HepG2 (cell line): ENCODE data around the gene CYP11A1. TPM values are rescaled to one million over a fixed set of nuclear protein-coding genes. Genes with fewer than 3 reads are reported as not detected.

Experiments used
- ATAC-seq: fragments of 200-7000 bp; cut with Tn5 transposase; 3 replicates; pipeline ENCODE4 v1.9.1; 2020; ENCODE audit warnings: mild to moderate bottlenecking, moderate library complexity
- BruUV-seq: library from RNA; stranded (reverse); fragments of 400-500 nt; replicated peaks from 2 replicates; lab custom pipeline; 2021; lab: Mats Ljungman, UMichigan
- CTCF ChIA-PET: fragments of 300-600 bp; formaldehyde crosslinking; extraction: SDS; loops from one replicate; lab custom pipeline; 2021; ENCODE audit warnings: low total read pairs, inconsistent platforms, low intra/inter-chr PET ratio; lab: Yijun Ruan, JAX
- POLR2A ChIA-PET: fragments of 350-600 bp; sonication (Branson Sonifier 250); formaldehyde crosslinking; loops from one replicate; lab custom pipeline; 2020; ENCODE audit warnings: antibody characterized with exemption, inconsistent platforms; lab: Yijun Ruan, JAX
- DNase-seq: peaks from one replicate; pipeline ENCODE4 v3.0.0-alpha.2; 2015; ENCODE audit warnings: low spot score
- FAIRE-seq: peaks from 3 replicates; lab custom pipeline; 2011; peaks lifted over from hg19 to GRCh38; lab: Jason Lieb, UNC
- H2AFZ ChIP-seq: one replicate; pipeline ENCODE4 v1.6.1; 2011; ENCODE audit warnings: low read length, inconsistent platforms
- H3K27ac ChIP-seq: fragments of 300-600 bp; 3 replicates; pipeline ENCODE4 v1.8.0; 2011; ENCODE audit warnings: mixed run types, mild to moderate bottlenecking, mixed read lengths, low read length, inconsistent platforms; ENCODE audit not compliant: insufficient read depth; ENCODE audit errors: extremely low read length
- H3K27me3 ChIP-seq, 2 experiments: fragments of 200-600 bp in 1 of 2; 2 replicates in 1 of 2; 3 replicates in 1 of 2; pipeline versions ENCODE4 v1.6.0 to v1.8.0; 2011; ENCODE audit warnings: low read length in 2 of 2, mild to moderate bottlenecking in 2 of 2, moderate library complexity in 2 of 2, inconsistent platforms in 1 of 2; ENCODE audit not compliant: insufficient read depth in 2 of 2, control insufficient read depth in 1 of 2
- H3K36me3 ChIP-seq, 2 experiments: fragments of 200-600 bp in 1 of 2; replicated peaks in 1 of 2; 2 replicates in 1 of 2; 3 replicates in 1 of 2; pipeline versions ENCODE4 v1.5.1 to v1.8.0; 2011; ENCODE audit warnings: low read length in 2 of 2, inconsistent platforms in 1 of 2; ENCODE audit not compliant: insufficient read depth in 2 of 2, control insufficient read depth in 1 of 2
- H3K4me1 ChIP-seq: 2 replicates; pipeline ENCODE4 v1.5.1; 2012; ENCODE audit warnings: low read length, inconsistent platforms; ENCODE audit not compliant: insufficient read depth
- H3K4me2 ChIP-seq: 2 replicates; pipeline ENCODE4 v1.6.0; 2011; ENCODE audit warnings: low read depth, low read length, inconsistent platforms
- H3K4me3 ChIP-seq, 3 experiments: fragments of 200-600 bp in 1 of 3; sonication (generic), shearing (Covaris generic) in 1 of 3; replicated peaks in 1 of 3; 2 replicates each; pipeline ENCODE4 v1.5.1; 2011 to 2016; ENCODE audit warnings: low read length in 3 of 3, inconsistent platforms in 2 of 3, low read depth in 2 of 3, mild to moderate bottlenecking in 2 of 3, control low read depth in 1 of 3, mixed read lengths in 1 of 3; ENCODE audit not compliant: insufficient read depth in 1 of 3
- H3K79me2 ChIP-seq: one replicate; pipeline ENCODE4 v1.6.1; 2011; ENCODE audit warnings: low read length, inconsistent platforms; ENCODE audit not compliant: insufficient read depth
- H3K9ac ChIP-seq: 2 replicates; pipeline ENCODE4 v1.6.0; 2011; ENCODE audit warnings: mild to moderate bottlenecking, low read depth, low read length, inconsistent platforms; ENCODE audit not compliant: insufficient read depth
- H3K9me3 ChIP-seq: 2 replicates; pipeline ENCODE4 v1.5.1; 2012; ENCODE audit warnings: mild to moderate bottlenecking, low read length
- H4K20me1 ChIP-seq: 2 replicates; pipeline ENCODE4 v1.6.0; 2011; ENCODE audit warnings: inconsistent platforms, mild to moderate bottlenecking, low read length, moderate library complexity; ENCODE audit not compliant: insufficient read depth
- AKAP8 ChIP-seq: sonication (generic); formaldehyde crosslinking; IDR thresholded peaks from 2 replicates; pipeline ENCODE4 v1.5.1; 2020; ENCODE audit warnings: mild to moderate bottlenecking, missing genetic modification reagents
- ARID4A ChIP-seq: sonication (generic); formaldehyde crosslinking; IDR thresholded peaks from 2 replicates; pipeline ENCODE4 v1.5.0; 2020; ENCODE audit warnings: mild to moderate bottlenecking, missing genetic modification reagents, borderline replicate concordance
- DR1 ChIP-seq: sonication (generic); formaldehyde crosslinking; IDR thresholded peaks from 2 replicates; pipeline ENCODE4 v1.8.0; 2021; ENCODE audit warnings: mild to moderate bottlenecking, missing genetic modification reagents, inconsistent platforms
- EED ChIP-seq: sonication (generic); formaldehyde crosslinking; IDR thresholded peaks from 2 replicates; pipeline ENCODE4 v1.5.0; 2020; ENCODE audit warnings: mild to moderate bottlenecking, missing genetic modification reagents
- ELF4 ChIP-seq: sonication (generic); formaldehyde crosslinking; IDR thresholded peaks from 2 replicates; pipeline ENCODE4 v1.5.0; 2020; ENCODE audit warnings: missing genetic modification reagents, mild to moderate bottlenecking, moderate library complexity, borderline replicate concordance
- IKZF1 ChIP-seq: fragments of 450-650 bp; IDR thresholded peaks from 2 replicates; pipeline ENCODE4 v1.7.1; 2016
- MLX ChIP-seq: IDR thresholded peaks from 2 replicates; pipeline ENCODE4 v1.6.1; 2016
- MXI1 ChIP-seq: IDR thresholded peaks from 3 replicates; pipeline ENCODE4 v1.6.1; 2012; ENCODE audit warnings: low read depth, low read length, inconsistent platforms, borderline replicate concordance
- REST ChIP-seq, 2 experiments: IDR thresholded peaks; 2 replicates each; pipeline ENCODE4 v1.6.1; 2011 to 2012; ENCODE audit warnings: low read length in 2 of 2, borderline replicate concordance in 1 of 2, low read depth in 1 of 2, mild to moderate bottlenecking in 1 of 2, moderate library complexity in 1 of 2
- YEATS2 ChIP-seq: sonication (generic); formaldehyde crosslinking; IDR thresholded peaks from 2 replicates; pipeline ENCODE4 v1.4.0; 2020; ENCODE audit warnings: missing genetic modification reagents, borderline replicate concordance
- ZNF441 ChIP-seq: sonication (generic); formaldehyde crosslinking; IDR thresholded peaks from 2 replicates; pipeline ENCODE4 v1.7.0; 2021; ENCODE audit warnings: missing genetic modification reagents, borderline replicate concordance
- ZNF691 ChIP-seq: sonication (generic); formaldehyde crosslinking; IDR thresholded peaks from 2 replicates; pipeline ENCODE4 v1.4.0; 2020; ENCODE audit warnings: missing genetic modification reagents, low read depth, mild to moderate bottlenecking, borderline replicate concordance
- WGBS: methylation state at CpG from one replicate; pipeline ENCODE4 v1.1.6; 2017; ENCODE audit warnings: low lambda C conversion rate; 5-methylcytosine and 5-hydroxymethylcytosine counted together
- in situ Hi-C: cut with HindIII; loops from 2 replicates; pipeline ENCODE4 v1.10.0; 2017; ENCODE audit warnings: low pct_unique_long_range_greater_than_20kb; ENCODE audit not compliant: extremely low pct_ligation_motif_present
- intact Hi-C: fragments of 100-400 bp; cut with micrococcal nuclease; formaldehyde crosslinking; loops from one replicate; pipeline ENCODE4 v1.10.0; 2022; ENCODE audit not compliant: unreplicated experiment
- polyA plus RNA-seq, 8 experiments: library from polyadenylated mRNA; depleted of rRNA in 3 of 8; stranded (reverse) in 7 of 8; unstranded in 1 of 8; fragments of >200 nt; fragmentation: Illumina TruSeq in 4 of 8; extraction: Trizol in 4 of 8; gene quantifications; 2 replicates each; pipeline versions ENCODE4 v1.2.1 to v1.2.3, GENCODE V29; 2011 to 2016; ENCODE audit warnings: low read depth in 4 of 8, missing spikeins in 1 of 8, mixed read lengths in 1 of 8; ENCODE audit not compliant: insufficient read depth in 1 of 8
- total RNA-seq, 5 experiments: library from RNA; depleted of rRNA; stranded (reverse); fragments of >200 nt; fragmentation: Illumina TruSeq; extraction: Trizol; gene quantifications; 2 replicates each; pipeline ENCODE4 v1.2.3, GENCODE V29; 2016; ENCODE audit warnings: low read depth in 1 of 5

The CYP11A1 gene
- total and polyA plus RNA-seq, 2 of the 13 experiments (the other 11 are each of a cell fraction or from before 2014, with no cell fraction given) = 0.66 to 0.92 TPM

- H4K20me1 ChIP-seq = no peaks in the 10 kb centered on the region
- ChIA-PET POLR2A (no interaction called here), CTCF (no interaction called here)
- FAIRE-seq = no peak
- no peaks in the 10 kb centered on the region for H3K36me3 ChIP-seq
- in situ Hi-C loops = no loop called here
- ATAC-seq = no peak
- TF ChIP-seq AKAP8 = no peak
- TF ChIP-seq ZNF691 (CRISPR knock-in tag) = no peak
- TF ChIP-seq MLX = no peak
- TF ChIP-seq YEATS2 (CRISPR knock-in tag) = no peak
- no peak for TF ChIP-seq REST (IDR thresholded peaks at IDR 0.05; ENCODE audit: borderline replicate concordance in 1 of 2, low read depth in 1 of 2, low read length in 2 of 2)
- no peak for TF ChIP-seq ELF4 (CRISPR knock-in tag)
- no peak for TF ChIP-seq EED (CRISPR knock-in tag)
- TF ChIP-seq ZNF441 = no peak
- no peak for TF ChIP-seq DR1
- TF ChIP-seq MXI1 = no peak
- no peak for TF ChIP-seq IKZF1
- TF ChIP-seq ARID4A = no peak
- no peak overlapping the region for H3K27ac ChIP-seq
- DNase-seq = no peak
- no peak overlapping the region for H3K4me3 ChIP-seq
- no peak overlapping the region for H3K9ac ChIP-seq
- peaks cover 9% of the 10 kb centered on the region for H3K4me1 ChIP-seq
- no peaks in the 10 kb centered on the region for H3K79me2 ChIP-seq
- H3K9me3 ChIP-seq = no peaks in the 10 kb centered on the region
- H3K27me3 ChIP-seq = peaks cover 3 to 24% of the 10 kb centered on the region in 2 experiments; a peak in 2 of 5 replicates
- intact Hi-C loops = no loop called here
- WGBS = 16% methylated on average over 5 of the region's 13 CpGs
- H2AFZ ChIP-seq = no peak overlapping the region
- BruUV-seq = no TSS peak
- H3K4me2 ChIP-seq = no peak overlapping the region
These were observed 51.3 kb downstream of the CYP11A1 start for GRCh38 chr15:74316141-74316540.
